HEK293 (cell line): ENCODE measurements around the gene MATN4.

ENCODE experiments used
- CTCF ChIA-PET: fragments of 350-600 bp; formaldehyde crosslinking; extraction: SDS; loops from one replicate; lab custom pipeline; 2021; ENCODE audit warnings: antibody characterized with exemption; lab: Yijun Ruan, JAX
- POLR2A ChIA-PET: fragments of 300-600 bp; formaldehyde crosslinking; extraction: SDS; loops from one replicate; lab custom pipeline; 2020; ENCODE audit warnings: antibody characterized with exemption, inconsistent platforms; lab: Yijun Ruan, JAX
- H3K27ac ChIP-seq: fragments of 200-500 bp; sonication (Bioruptor generic); 2 replicates; pipeline ENCODE4 v1.5.1; 2014; ENCODE audit warnings: low read depth, low read length, control low read depth, inconsistent platforms; ENCODE audit errors: extremely low read depth
- H3K36me3 ChIP-seq, 2 experiments: fragments of 200-500 bp in 1 of 2; sonication (Bioruptor generic) in 1 of 2; 1 replicate in 1 of 2; 2 replicates in 1 of 2; pipeline ENCODE4 v1.5.1; 2014 to 2017; ENCODE audit warnings: inconsistent platforms in 2 of 2, low read length in 2 of 2; ENCODE audit not compliant: control insufficient read depth in 2 of 2, insufficient read depth in 1 of 2
- H3K4me1 ChIP-seq: fragments of 200-500 bp; sonication (Bioruptor generic); 2 replicates; pipeline ENCODE4 v1.5.1; 2014; ENCODE audit warnings: mild to moderate bottlenecking, low read length, inconsistent platforms; ENCODE audit not compliant: control insufficient read depth, insufficient read depth
- H3K4me3 ChIP-seq: 2 replicates; pipeline ENCODE4 v1.5.1; 2011; ENCODE audit warnings: low read depth, mild to moderate bottlenecking, control low read depth, low read length, moderate library complexity
- H3K9me3 ChIP-seq: fragments of 200-500 bp; sonication (Bioruptor generic); 2 replicates; pipeline ENCODE4 v1.5.1; 2014; ENCODE audit warnings: low read depth, low read length, inconsistent platforms; ENCODE audit not compliant: control insufficient read depth, insufficient read depth
- GLIS1 ChIP-seq: fragments of 450-650 bp; formaldehyde crosslinking; IDR thresholded peaks from 2 replicates; pipeline ENCODE4 v1.5.1; 2016; ENCODE audit warnings: missing biosample characterization, missing genetic modification characterization
- KLF1 ChIP-seq: fragments of 450-650 bp; formaldehyde crosslinking; IDR thresholded peaks from 2 replicates; pipeline ENCODE4 v1.5.1; 2016; ENCODE audit warnings: missing biosample characterization, missing genetic modification characterization
- REST ChIP-seq: fragments of 450-650 bp; formaldehyde crosslinking; IDR thresholded peaks from 2 replicates; pipeline ENCODE4 v1.5.1; 2016; ENCODE audit warnings: missing biosample characterization, missing genetic modification characterization
- SP7 ChIP-seq: fragments of 450-650 bp; formaldehyde crosslinking; IDR thresholded peaks from 2 replicates; pipeline ENCODE4 v1.5.1; 2016; ENCODE audit warnings: missing biosample characterization, missing genetic modification characterization
- ZBTB10 ChIP-seq: fragments of 450-650 bp; formaldehyde crosslinking; IDR thresholded peaks from 2 replicates; pipeline ENCODE4 v1.5.1; 2016; ENCODE audit warnings: missing biosample characterization, missing genetic modification characterization
- ZEB2 ChIP-seq: fragments of 450-650 bp; formaldehyde crosslinking; IDR thresholded peaks from 2 replicates; pipeline ENCODE4 v1.5.1; 2016; ENCODE audit warnings: missing biosample characterization, missing genetic modification characterization
- ZNF112 ChIP-seq: fragments of 450-650 bp; formaldehyde crosslinking; IDR thresholded peaks from 2 replicates; pipeline ENCODE4 v1.5.0; 2017; ENCODE audit warnings: missing biosample characterization, missing genetic modification characterization
- ZNF174 ChIP-seq: fragments of 450-650 bp; formaldehyde crosslinking; IDR thresholded peaks from 2 replicates; pipeline ENCODE4 v1.5.0; 2017; ENCODE audit warnings: missing biosample characterization, mild to moderate bottlenecking, missing genetic modification characterization
- ZNF280D ChIP-seq: fragments of 450-650 bp; formaldehyde crosslinking; IDR thresholded peaks from 2 replicates; pipeline ENCODE4 v1.5.1; 2016; ENCODE audit warnings: missing biosample characterization, missing genetic modification characterization
- ZNF341 ChIP-seq: fragments of 450-650 bp; formaldehyde crosslinking; IDR thresholded peaks from 2 replicates; pipeline ENCODE4; 2016; ENCODE audit warnings: low read depth, missing biosample characterization, missing genetic modification characterization
- ZNF350 ChIP-seq: fragments of 450-650 bp; formaldehyde crosslinking; IDR thresholded peaks from 2 replicates; pipeline ENCODE4 v1.5.0; 2017; ENCODE audit warnings: missing biosample characterization, mild to moderate bottlenecking, missing genetic modification characterization
- ZNF398 ChIP-seq: fragments of 450-650 bp; formaldehyde crosslinking; IDR thresholded peaks from 2 replicates; pipeline ENCODE4 v1.5.1; 2017; ENCODE audit warnings: missing biosample characterization, missing genetic modification characterization
- ZNF416 ChIP-seq: fragments of 450-650 bp; formaldehyde crosslinking; IDR thresholded peaks from 2 replicates; pipeline ENCODE4 v1.5.1; 2016; ENCODE audit warnings: missing biosample characterization, missing genetic modification characterization
- ZNF423 ChIP-seq: fragments of 450-650 bp; formaldehyde crosslinking; IDR thresholded peaks from 2 replicates; pipeline ENCODE4 v1.5.1; 2016; ENCODE audit warnings: missing biosample characterization, missing genetic modification characterization
- ZNF433 ChIP-seq: fragments of 450-650 bp; formaldehyde crosslinking; IDR thresholded peaks from 2 replicates; pipeline ENCODE4 v1.5.1; 2016; ENCODE audit warnings: missing biosample characterization, missing genetic modification characterization, low read depth
- ZNF544 ChIP-seq: fragments of 450-650 bp; formaldehyde crosslinking; IDR thresholded peaks from 2 replicates; pipeline ENCODE4 v1.5.0; 2017; ENCODE audit warnings: missing biosample characterization, missing genetic modification characterization
- ZNF558 ChIP-seq: fragments of 450-650 bp; formaldehyde crosslinking; IDR thresholded peaks from 2 replicates; pipeline ENCODE4 v1.5.1; 2016; ENCODE audit warnings: missing biosample characterization, missing genetic modification characterization
- ZNF654 ChIP-seq: fragments of 450-650 bp; formaldehyde crosslinking; IDR thresholded peaks from 2 replicates; pipeline ENCODE4 v1.5.1; 2016; ENCODE audit warnings: low read depth, missing biosample characterization, missing genetic modification characterization
- TF ChIP-seq, protein P1 (sequence below): fragments of 450-650 bp; formaldehyde crosslinking; IDR thresholded peaks from 2 replicates; pipeline ENCODE4 v1.5.1; 2017; ENCODE audit warnings: missing biosample characterization, missing genetic modification characterization

Gene MATN4

DNA sequence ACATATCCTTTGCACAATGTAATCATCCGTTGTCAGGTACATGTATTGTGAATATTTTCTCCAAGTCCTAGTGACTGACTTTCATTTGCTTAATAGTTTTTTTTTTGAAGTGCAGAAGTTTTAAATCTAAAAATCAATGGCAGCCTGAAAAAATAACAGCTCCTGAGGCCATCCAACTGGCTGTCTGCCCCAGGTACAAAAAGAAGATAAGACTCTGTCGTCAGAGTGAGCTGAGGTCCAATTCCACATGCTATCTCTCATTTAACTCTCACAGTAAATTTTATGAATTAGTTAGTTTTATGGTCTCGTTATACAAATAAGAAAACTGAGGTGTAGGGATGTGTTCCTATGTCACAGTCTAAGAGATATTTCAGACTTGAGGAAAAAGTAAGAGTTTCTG lies 32.8 kb downstream of the MATN4 start:
- Histone ChIP-seq H3K36me3 (no peaks in the 10 kb centered on the region), H3K4me1 (no peaks in the 10 kb centered on the region), H3K4me3 (no peak overlapping the region), H3K27ac (no peak overlapping the region), H3K9me3 (no peaks in the 10 kb centered on the region)
- TF ChIP-seq ZBTB10 (tag by site-specific recombination) (no peak), ZNF112 (tag by site-specific recombination) (no peak), GLIS1 (tag by site-specific recombination) (no peak), KLF1 (tag by site-specific recombination) (no peak), ZNF433 (no peak), ZNF423 (tag by site-specific recombination) (no peak), REST (tag by site-specific recombination) (no peak), ZEB2 (no peak), ZNF341 (tag by site-specific recombination) (no peak), ZNF174 (tag by site-specific recombination) (no peak), ZNF654 (tag by site-specific recombination) (no peak), ZNF280D (no peak), SP7 (tag by site-specific recombination) (no peak), ZNF544 (tag by site-specific recombination) (no peak), ZNF558 (tag by site-specific recombination) (no peak), ZNF416 (no peak), ZNF398 (tag by site-specific recombination) (no peak), ZNF350 (tag by site-specific recombination) (no peak)
- TF ChIP-seq, protein P1, sequence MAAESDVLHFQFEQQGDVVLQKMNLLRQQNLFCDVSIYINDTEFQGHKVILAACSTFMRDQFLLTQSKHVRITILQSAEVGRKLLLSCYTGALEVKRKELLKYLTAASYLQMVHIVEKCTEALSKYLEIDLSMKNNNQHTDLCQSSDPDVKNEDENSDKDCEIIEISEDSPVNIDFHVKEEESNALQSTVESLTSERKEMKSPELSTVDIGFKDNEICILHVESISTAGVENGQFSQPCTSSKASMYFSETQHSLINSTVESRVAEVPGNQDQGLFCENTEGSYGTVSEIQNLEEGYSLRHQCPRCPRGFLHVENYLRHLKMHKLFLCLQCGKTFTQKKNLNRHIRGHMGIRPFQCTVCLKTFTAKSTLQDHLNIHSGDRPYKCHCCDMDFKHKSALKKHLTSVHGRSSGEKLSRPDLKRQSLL (tag by site-specific recombination) = no peak
- POLR2A ChIA-PET = no interaction called here
- CTCF ChIA-PET = interaction anchor here (0.6 to 0.7 kb wide), 2 partner anchors 15 to 28 kb away, joined by 3 read pairs; no protein-coding TSS in a partner anchor
